ENCODE results near the gene DDX18. TPM values are rescaled to one million over a fixed set of nuclear protein-coding genes. Genes with fewer than 3 reads are reported as not detected.

DDX18 gene
- total and polyA plus RNA-seq, 2 of the 4 experiments (the other 2 are of a cell fraction) = 34.6 to 69.9 TPM

- H2AK9ac ChIP-seq (replicated peaks; ENCODE audit: low read depth, low read length, poor library complexity) = no peak overlapping the region
- H3K4me3 ChIP-seq (ENCODE audit: insufficient read depth, low read depth, low read length) = no peak overlapping the region
- ChIA-PET POLR2A (ENCODE audit: unreplicated experiment) (no interaction called here), CTCF (no interaction called here)
- no peak overlapping the region for H3K4ac ChIP-seq (ENCODE audit: low read depth, low read length)
- H3K18ac ChIP-seq (ENCODE audit: low read depth, low read length) = no peak overlapping the region
- no peak overlapping the region for H4K91ac ChIP-seq (ENCODE audit: insufficient read depth, low read depth, low read length)
- no peak overlapping the region for H2AFZ ChIP-seq (replicated peaks; ENCODE audit: low read length, poor library complexity)
- no peaks in the 10 kb centered on the region for H4K20me1 ChIP-seq (ENCODE audit: insufficient read depth, low read length)
- H3K4me1 ChIP-seq (ENCODE audit: control insufficient read depth, insufficient read depth, low read length) = no peaks in the 10 kb centered on the region
- H3K79me1 ChIP-seq (ENCODE audit: low read depth in 1 of 2, low read length in 2 of 2) = no peaks in the 10 kb centered on the region
- H2BK5ac ChIP-seq (ENCODE audit: low read depth, low read length, poor library complexity, severe bottlenecking) = no peak overlapping the region
- intact Hi-C loops (cut with micrococcal nuclease) (no loop called here), in situ Hi-C loops (cut with MboI; ENCODE audit: low sequenced_read_pairs) (no loop called here), dilution Hi-C loops (cut with HindIII; ENCODE audit: low sequenced_read_pairs, unreplicated experiment) (no loop called here)
- H3K9me1 ChIP-seq (ENCODE audit: insufficient read depth, low read length) = no peaks in the 10 kb centered on the region
- H3K56ac ChIP-seq (ENCODE audit: extremely low read depth, insufficient read depth, low read length) = no peak overlapping the region
- H3K9me3 ChIP-seq (ENCODE audit: control insufficient read depth, insufficient read depth, low read length) = no peaks in the 10 kb centered on the region
- no peak overlapping the region for H4K8ac ChIP-seq (ENCODE audit: low read depth in 2 of 2, low read length in 2 of 2)
- H4K5ac ChIP-seq (ENCODE audit: low read depth, low read length) = no peak overlapping the region
- no peak overlapping the region for H3K9ac ChIP-seq (ENCODE audit: low read depth, low read length)
- H2BK120ac ChIP-seq (ENCODE audit: low read depth, low read length) = no peak overlapping the region
- H3K23ac ChIP-seq (ENCODE audit: low read depth, low read length) = no peak overlapping the region
- DNase-seq = no peak
- no peak overlapping the region for H2AK5ac ChIP-seq (ENCODE audit: low read depth, low read length)
- H3K36me3 ChIP-seq (ENCODE audit: control insufficient read depth, insufficient read depth, low read length) = no peaks in the 10 kb centered on the region
- H3K14ac ChIP-seq (replicated peaks; ENCODE audit: low read depth, low read length) = no peak overlapping the region
- no peak overlapping the region for H2BK15ac ChIP-seq (ENCODE audit: low read depth, low read length)
- no TSS peak for BruUV-seq (replicated peaks)
- H3K27ac ChIP-seq (ENCODE audit: insufficient read depth, low read length) = no peak overlapping the region
- TF ChIP-seq MAFK (IDR thresholded peaks at IDR 0.05; ENCODE audit: low read depth, low read length) (no peak), SMC3 (IDR thresholded peaks at IDR 0.05; ENCODE audit: low read depth, low read length) (no peak), MXI1 (IDR thresholded peaks at IDR 0.05; ENCODE audit: borderline replicate concordance, low read depth, low read length) (no peak), NFE2L2 (IDR thresholded peaks at IDR 0.05; ENCODE audit: low read depth, low read length) (no peak), CHD1 (IDR thresholded peaks at IDR 0.05; ENCODE audit: low read depth, low read length) (no peak), RAD21 (IDR thresholded peaks at IDR 0.05; ENCODE audit: low read length) (no peak), POLR2A (IDR thresholded peaks at IDR 0.05; ENCODE audit: low read depth, low read length) (no peak), RCOR1 (IDR thresholded peaks at IDR 0.05; ENCODE audit: insufficient replicate concordance, low read length) (no peak), FOS (IDR thresholded peaks at IDR 0.05; ENCODE audit: low read depth, low read length) (no peak), RFX5 (IDR thresholded peaks at IDR 0.05; ENCODE audit: low read depth, low read length) (no peak), CTCF (conservative IDR thresholded peaks at IDR 0.05; ENCODE audit: low read depth, low read length) (no peak), CEBPB (IDR thresholded peaks at IDR 0.05; ENCODE audit: low read depth, low read length) (no peak)
- TF ChIP-seq, protein P1, sequence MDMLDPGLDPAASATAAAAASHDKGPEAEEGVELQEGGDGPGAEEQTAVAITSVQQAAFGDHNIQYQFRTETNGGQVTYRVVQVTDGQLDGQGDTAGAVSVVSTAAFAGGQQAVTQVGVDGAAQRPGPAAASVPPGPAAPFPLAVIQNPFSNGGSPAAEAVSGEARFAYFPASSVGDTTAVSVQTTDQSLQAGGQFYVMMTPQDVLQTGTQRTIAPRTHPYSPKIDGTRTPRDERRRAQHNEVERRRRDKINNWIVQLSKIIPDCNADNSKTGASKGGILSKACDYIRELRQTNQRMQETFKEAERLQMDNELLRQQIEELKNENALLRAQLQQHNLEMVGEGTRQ (IDR thresholded peaks at IDR 0.05; ENCODE audit: low read depth, low read length) = no peak
- no peak for ATAC-seq (ENCODE audit: low read depth)
- H3K27me3 ChIP-seq (ENCODE audit: control insufficient read depth, insufficient read depth, low read length) = no peaks in the 10 kb centered on the region
- H3K4me2 ChIP-seq (ENCODE audit: low read depth, low read length) = no peak overlapping the region
- H2BK20ac ChIP-seq (ENCODE audit: low read depth, low read length) = no peak overlapping the region
Observed at GRCh38 chr2:117786520-117786919, 28.0 kb upstream of the DDX18 start.
